HepG2 (cell line): Measurements from ENCODE around the gene GSK3A. TPM values are rescaled to one million over a fixed set of nuclear protein-coding genes. Genes with fewer than 3 reads are reported as not detected.
"Not testable (repeated sequence)": the region's sequence is repeated elsewhere in the genome, so short reads cannot be mapped to it uniquely, and the experiment has no call there.

Source experiments
- ATAC-seq: fragments of 200-7000 bp; cut with Tn5 transposase; 3 replicates; pipeline ENCODE4 v1.9.1; 2020; ENCODE audit warnings: mild to moderate bottlenecking, moderate library complexity
- BruUV-seq: library from RNA; stranded (reverse); fragments of 400-500 nt; replicated peaks from 2 replicates; lab custom pipeline; 2021; lab: Mats Ljungman, UMichigan
- CTCF ChIA-PET: fragments of 300-600 bp; formaldehyde crosslinking; extraction: SDS; loops from one replicate; lab custom pipeline; 2021; ENCODE audit warnings: low total read pairs, inconsistent platforms, low intra/inter-chr PET ratio; lab: Yijun Ruan, JAX
- POLR2A ChIA-PET: fragments of 350-600 bp; sonication (Branson Sonifier 250); formaldehyde crosslinking; loops from one replicate; lab custom pipeline; 2020; ENCODE audit warnings: antibody characterized with exemption, inconsistent platforms; lab: Yijun Ruan, JAX
- DNase-seq: peaks from one replicate; pipeline ENCODE4 v3.0.0-alpha.2; 2015; ENCODE audit warnings: low spot score
- FAIRE-seq: peaks from 3 replicates; lab custom pipeline; 2011; peaks lifted over from hg19 to GRCh38; lab: Jason Lieb, UNC
- H2AFZ ChIP-seq: one replicate; pipeline ENCODE4 v1.6.1; 2011; ENCODE audit warnings: low read length, inconsistent platforms
- H3K27ac ChIP-seq: fragments of 300-600 bp; 3 replicates; pipeline ENCODE4 v1.8.0; 2011; ENCODE audit warnings: mixed run types, mild to moderate bottlenecking, mixed read lengths, low read length, inconsistent platforms; ENCODE audit not compliant: insufficient read depth; ENCODE audit errors: extremely low read length
- H3K27me3 ChIP-seq, 2 experiments: fragments of 200-600 bp in 1 of 2; 2 replicates in 1 of 2; 3 replicates in 1 of 2; pipeline versions ENCODE4 v1.6.0 to v1.8.0; 2011; ENCODE audit warnings: low read length in 2 of 2, mild to moderate bottlenecking in 2 of 2, moderate library complexity in 2 of 2, inconsistent platforms in 1 of 2; ENCODE audit not compliant: insufficient read depth in 2 of 2, control insufficient read depth in 1 of 2
- H3K36me3 ChIP-seq, 2 experiments: fragments of 200-600 bp in 1 of 2; replicated peaks in 1 of 2; 2 replicates in 1 of 2; 3 replicates in 1 of 2; pipeline versions ENCODE4 v1.5.1 to v1.8.0; 2011; ENCODE audit warnings: low read length in 2 of 2, inconsistent platforms in 1 of 2; ENCODE audit not compliant: insufficient read depth in 2 of 2, control insufficient read depth in 1 of 2
- H3K4me1 ChIP-seq: 2 replicates; pipeline ENCODE4 v1.5.1; 2012; ENCODE audit warnings: low read length, inconsistent platforms; ENCODE audit not compliant: insufficient read depth
- H3K4me2 ChIP-seq: 2 replicates; pipeline ENCODE4 v1.6.0; 2011; ENCODE audit warnings: low read depth, low read length, inconsistent platforms
- H3K4me3 ChIP-seq, 3 experiments: fragments of 200-600 bp in 1 of 3; sonication (generic), shearing (Covaris generic) in 1 of 3; replicated peaks in 1 of 3; 2 replicates each; pipeline ENCODE4 v1.5.1; 2011 to 2016; ENCODE audit warnings: low read length in 3 of 3, inconsistent platforms in 2 of 3, low read depth in 2 of 3, mild to moderate bottlenecking in 2 of 3, control low read depth in 1 of 3, mixed read lengths in 1 of 3; ENCODE audit not compliant: insufficient read depth in 1 of 3
- H3K79me2 ChIP-seq: one replicate; pipeline ENCODE4 v1.6.1; 2011; ENCODE audit warnings: low read length, inconsistent platforms; ENCODE audit not compliant: insufficient read depth
- H3K9ac ChIP-seq: 2 replicates; pipeline ENCODE4 v1.6.0; 2011; ENCODE audit warnings: mild to moderate bottlenecking, low read depth, low read length, inconsistent platforms; ENCODE audit not compliant: insufficient read depth
- H3K9me3 ChIP-seq: 2 replicates; pipeline ENCODE4 v1.5.1; 2012; ENCODE audit warnings: mild to moderate bottlenecking, low read length
- H4K20me1 ChIP-seq: 2 replicates; pipeline ENCODE4 v1.6.0; 2011; ENCODE audit warnings: inconsistent platforms, mild to moderate bottlenecking, low read length, moderate library complexity; ENCODE audit not compliant: insufficient read depth
- CEBPB ChIP-seq: IDR thresholded peaks from 2 replicates; pipeline ENCODE4 v1.6.1; 2011; ENCODE audit warnings: low read depth, low read length, improper control_type of control experiment, borderline replicate concordance
- CEBPG ChIP-seq: IDR thresholded peaks from 2 replicates; pipeline ENCODE4 v1.6.1; 2016
- ERF ChIP-seq: IDR thresholded peaks from 2 replicates; pipeline ENCODE4 v1.6.1; 2018; ENCODE audit warnings: missing biosample characterization, missing genetic modification reagents
- MZF1 ChIP-seq: sonication (generic); formaldehyde crosslinking; IDR thresholded peaks from 2 replicates; pipeline ENCODE4 v1.8.1; 2023; ENCODE audit warnings: mild to moderate bottlenecking, missing genetic modification reagents, borderline replicate concordance
- ZNF280D ChIP-seq: sonication (generic); formaldehyde crosslinking; IDR thresholded peaks from 2 replicates; pipeline ENCODE4 v1.5.1; 2020; ENCODE audit warnings: mild to moderate bottlenecking, missing genetic modification reagents
- WGBS: methylation state at CpG from one replicate; pipeline ENCODE4 v1.1.6; 2017; ENCODE audit warnings: low lambda C conversion rate; 5-methylcytosine and 5-hydroxymethylcytosine counted together
- in situ Hi-C: cut with HindIII; loops from 2 replicates; pipeline ENCODE4 v1.10.0; 2017; ENCODE audit warnings: low pct_unique_long_range_greater_than_20kb; ENCODE audit not compliant: extremely low pct_ligation_motif_present
- intact Hi-C: fragments of 100-400 bp; cut with micrococcal nuclease; formaldehyde crosslinking; loops from one replicate; pipeline ENCODE4 v1.10.0; 2022; ENCODE audit not compliant: unreplicated experiment
- polyA plus RNA-seq, 8 experiments: library from polyadenylated mRNA; depleted of rRNA in 3 of 8; stranded (reverse) in 7 of 8; unstranded in 1 of 8; fragments of >200 nt; fragmentation: Illumina TruSeq in 4 of 8; extraction: Trizol in 4 of 8; gene quantifications; 2 replicates each; pipeline versions ENCODE4 v1.2.1 to v1.2.3, GENCODE V29; 2011 to 2016; ENCODE audit warnings: low read depth in 4 of 8, missing spikeins in 1 of 8, mixed read lengths in 1 of 8; ENCODE audit not compliant: insufficient read depth in 1 of 8
- total RNA-seq, 5 experiments: library from RNA; depleted of rRNA; stranded (reverse); fragments of >200 nt; fragmentation: Illumina TruSeq; extraction: Trizol; gene quantifications; 2 replicates each; pipeline ENCODE4 v1.2.3, GENCODE V29; 2016; ENCODE audit warnings: low read depth in 1 of 5

The GSK3A gene
- total and polyA plus RNA-seq, 2 of the 13 experiments (the other 11 are each of a cell fraction or from before 2014, with no cell fraction given), result 16.9 to 52.5 TPM

- TF ChIP-seq ZNF280D (CRISPR knock-in tag) (peak; percentile 64; the same call in 1 of the 2 replicates), MZF1 (CRISPR knock-in tag) (0 out of 2 replicates have a peak, but pooled peaks have one; percentile 47), ERF (CRISPR knock-in tag) (no peak)
These were observed 25.3 kb upstream of the GSK3A start (continued) for GRCh38 chr19:42267644-42268141.

GRCh38 chr19:42266928-42267603 lies 24.7 kb upstream of the GSK3A start:
- peaks cover 19% of the 10 kb centered on the region for H3K79me2 ChIP-seq
- 62% methylated on average over 25 of the region's 25 CpGs for WGBS
- H3K9me3 ChIP-seq, H3K27me3 ChIP-seq, CTCF ChIA-PET, BruUV-seq, H4K20me1 ChIP-seq, H3K36me3 ChIP-seq, DNase-seq, FAIRE-seq, H3K27ac ChIP-seq, H2AFZ ChIP-seq, in situ Hi-C loops, intact Hi-C loops, ATAC-seq: not testable (repeated sequence)
- peak overlapping the region; percentile 51 to 81 (median 65); a peak in 4 of 6 replicates for H3K4me3 ChIP-seq
- POLR2A ChIA-PET, result interaction anchor here (0.6 to 1.3 kb wide), 4 partner anchors 12 to 24 kb away, joined by 3 to 7 read pairs (median 3); partner anchors contain the start of gene GSK3A
- peak overlapping the region; percentile 99 for H3K4me2 ChIP-seq
- peaks cover 29% of the 10 kb centered on the region for H3K4me1 ChIP-seq
- peak overlapping the region; percentile 78 for H3K9ac ChIP-seq
- TF ChIP-seq CEBPG (CRISPR knock-in tag) (0 out of 2 replicates have a peak, but pooled peaks have one; percentile 29), CEBPB (peak; percentile 35; the same call in 1 of the 2 replicates)
- TF ChIP-seq, all 625 proteins: peak for 2; not testable (repeated sequence) for 623
